Hepatocyte (in vitro differentiated cells): ENCODE data around the gene PWWP2B. TPM values are rescaled to one million over a fixed set of nuclear protein-coding genes. Genes with fewer than 3 reads are reported as not detected.
A peak's percentile ranks its signal among the peaks of the same experiment; 100 is the strongest.

Experiments
- DNase-seq: peaks from one replicate; pipeline ENCODE4 v3.0.0-alpha.2; 2016; ENCODE audit warnings: low spot score
- H2AFZ ChIP-seq: fragments of 200-600 bp; sonication (generic); 2 replicates; pipeline ENCODE4 v1.6.0; 2016; ENCODE audit warnings: antibody characterized with exemption, mild to moderate bottlenecking
- H3K27ac ChIP-seq: fragments of 200-600 bp; sonication (generic); 2 replicates; pipeline ENCODE4 v1.5.1; 2016; ENCODE audit warnings: mild to moderate bottlenecking
- H3K27me3 ChIP-seq: fragments of 200-600 bp; sonication (generic); 2 replicates; pipeline ENCODE4 v1.6.1; 2016
- H3K36me3 ChIP-seq: fragments of 200-600 bp; sonication (generic); replicated peaks from 2 replicates; pipeline ENCODE4 v1.5.1; 2016; ENCODE audit warnings: low read depth; ENCODE audit not compliant: insufficient read depth
- H3K4me1 ChIP-seq: fragments of 200-600 bp; sonication (generic); 2 replicates; pipeline ENCODE4 v1.5.1; 2016; ENCODE audit warnings: mild to moderate bottlenecking, moderate library complexity; ENCODE audit not compliant: insufficient read depth
- H3K4me2 ChIP-seq: fragments of 200-600 bp; sonication (generic); 2 replicates; pipeline ENCODE4 v1.6.0; 2016
- H3K4me3 ChIP-seq: fragments of 200-600 bp; sonication (generic); 2 replicates; pipeline ENCODE4 v1.5.1; 2016; ENCODE audit warnings: mild to moderate bottlenecking
- H3K79me2 ChIP-seq: fragments of 200-600 bp; sonication (generic); 2 replicates; pipeline ENCODE4 v1.6.0; 2017; ENCODE audit warnings: mild to moderate bottlenecking
- H3K9me2 ChIP-seq: fragments of 200-600 bp; sonication (generic); replicated peaks from 2 replicates; pipeline ENCODE4 v1.6.0; 2017; ENCODE audit warnings: mild to moderate bottlenecking; ENCODE audit not compliant: insufficient read depth
- H3K9me3 ChIP-seq: fragments of 200-600 bp; sonication (generic); 2 replicates; pipeline ENCODE4 v1.5.1; 2016; ENCODE audit warnings: low read depth, mild to moderate bottlenecking
- H4K20me1 ChIP-seq: fragments of 200-600 bp; sonication (generic); 2 replicates; pipeline ENCODE4 v1.6.0; 2016; ENCODE audit warnings: mild to moderate bottlenecking; ENCODE audit not compliant: insufficient read depth, poor library complexity, severe bottlenecking
- EZH2 ChIP-seq: fragments of 200-600 bp; sonication (generic); IDR thresholded peaks from 2 replicates; pipeline ENCODE4 v1.6.1; 2016; ENCODE audit warnings: antibody characterized with exemption, mild to moderate bottlenecking, borderline replicate concordance
- EZH2phosphoT487 ChIP-seq: fragments of 200-600 bp; sonication (generic); IDR thresholded peaks from one replicate; pipeline ENCODE4 v1.6.1; 2018; ENCODE audit warnings: antibody characterized with exemption, mild to moderate bottlenecking, low read depth, moderate library complexity; ENCODE audit not compliant: unreplicated experiment, severe bottlenecking
- WGBS: methylation state at CpG from one replicate; pipeline ENCODE4 v1.1.6; 2016; ENCODE audit warnings: low lambda C conversion rate; ENCODE audit errors: missing lambda C conversion rate; 5-methylcytosine and 5-hydroxymethylcytosine counted together
- polyA plus RNA-seq: library from polyadenylated mRNA; unstranded; fragments of >200 nt; fragmentation: Nextera tagmentation; extraction: Ambion mirVana; gene quantifications from 2 replicates; pipeline ENCODE4 v1.2.1, GENCODE V29; 2016
- total RNA-seq: library from RNA; depleted of rRNA; stranded (reverse); fragments of >200 nt; gene quantifications from 2 replicates; pipeline ENCODE4 v1.2.3, GENCODE V29; 2014
- TF ChIP-seq, protein P1 (sequence below): fragments of 200-600 bp; sonication (generic); IDR thresholded peaks from 2 replicates; pipeline ENCODE4 v1.5.1; 2016; ENCODE audit warnings: antibody characterized with exemption, mild to moderate bottlenecking; ENCODE audit not compliant: poor library complexity

Gene PWWP2B
- total and polyA plus RNA-seq, 2 experiments from 2014 or later = 10.7 to 18.0 TPM

GRCh38 chr10:132370426-132371340 is 26.3 kb upstream of the PWWP2B start:
- no peak overlapping the region for H3K4me2 ChIP-seq
- H3K4me1 ChIP-seq = no peaks in the 10 kb centered on the region
- H3K79me2 ChIP-seq = no peaks in the 10 kb centered on the region
- no peaks in the 10 kb centered on the region for H3K27me3 ChIP-seq
- H3K9me3 ChIP-seq = no peaks in the 10 kb centered on the region
- no peaks in the 10 kb centered on the region for H3K9me2 ChIP-seq
- TF ChIP-seq EZH2 (no peak), EZH2phosphoT487 (no peak)
- TF ChIP-seq, protein P1, sequence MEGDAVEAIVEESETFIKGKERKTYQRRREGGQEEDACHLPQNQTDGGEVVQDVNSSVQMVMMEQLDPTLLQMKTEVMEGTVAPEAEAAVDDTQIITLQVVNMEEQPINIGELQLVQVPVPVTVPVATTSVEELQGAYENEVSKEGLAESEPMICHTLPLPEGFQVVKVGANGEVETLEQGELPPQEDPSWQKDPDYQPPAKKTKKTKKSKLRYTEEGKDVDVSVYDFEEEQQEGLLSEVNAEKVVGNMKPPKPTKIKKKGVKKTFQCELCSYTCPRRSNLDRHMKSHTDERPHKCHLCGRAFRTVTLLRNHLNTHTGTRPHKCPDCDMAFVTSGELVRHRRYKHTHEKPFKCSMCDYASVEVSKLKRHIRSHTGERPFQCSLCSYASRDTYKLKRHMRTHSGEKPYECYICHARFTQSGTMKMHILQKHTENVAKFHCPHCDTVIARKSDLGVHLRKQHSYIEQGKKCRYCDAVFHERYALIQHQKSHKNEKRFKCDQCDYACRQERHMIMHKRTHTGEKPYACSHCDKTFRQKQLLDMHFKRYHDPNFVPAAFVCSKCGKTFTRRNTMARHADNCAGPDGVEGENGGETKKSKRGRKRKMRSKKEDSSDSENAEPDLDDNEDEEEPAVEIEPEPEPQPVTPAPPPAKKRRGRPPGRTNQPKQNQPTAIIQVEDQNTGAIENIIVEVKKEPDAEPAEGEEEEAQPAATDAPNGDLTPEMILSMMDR = no peak
- H3K36me3 ChIP-seq = no peaks in the 10 kb centered on the region
- H4K20me1 ChIP-seq = no peaks in the 10 kb centered on the region
- H3K27ac ChIP-seq = no peak overlapping the region
- no peak overlapping the region for H2AFZ ChIP-seq
- H3K4me3 ChIP-seq = no peak overlapping the region
- DNase-seq = no peak
- 95% methylated on average over 31 of the region's 31 CpGs for WGBS

DNA sequence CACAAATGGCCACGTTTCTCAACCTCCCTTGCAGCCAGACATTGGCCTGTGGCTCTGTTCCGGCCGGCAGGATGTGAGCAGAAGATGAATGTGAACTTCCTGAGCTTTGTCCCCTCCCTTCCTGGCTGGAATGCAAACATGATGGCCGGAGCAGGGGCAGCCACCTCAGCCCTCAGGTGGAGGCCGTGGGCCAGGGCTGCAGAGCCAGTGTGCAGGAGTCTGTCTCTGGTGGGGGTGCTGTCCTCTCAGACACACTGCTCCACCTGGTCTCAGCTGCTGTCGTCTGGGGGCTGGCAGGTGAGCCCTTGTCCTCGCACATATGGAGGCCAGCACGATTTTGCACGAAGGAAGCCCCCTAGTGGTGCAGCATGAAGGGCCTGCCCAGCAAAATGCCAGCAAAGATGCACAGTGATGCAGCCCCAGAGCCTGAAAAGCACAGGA is 25.3 kb upstream of the PWWP2B start:
- no peak overlapping the region for H3K27ac ChIP-seq
- no peak for DNase-seq
- 84% methylated on average over 9 of the region's 9 CpGs for WGBS
- no peaks in the 10 kb centered on the region for H3K9me3 ChIP-seq
- TF ChIP-seq EZH2phosphoT487 (no peak), EZH2 (no peak)
- TF ChIP-seq, protein P1 = peak; percentile 12
- H3K36me3 ChIP-seq = no peaks in the 10 kb centered on the region
- H3K27me3 ChIP-seq = no peaks in the 10 kb centered on the region
- no peaks in the 10 kb centered on the region for H4K20me1 ChIP-seq
- no peak overlapping the region for H3K4me3 ChIP-seq
- H3K4me1 ChIP-seq = no peaks in the 10 kb centered on the region
- no peaks in the 10 kb centered on the region for H3K9me2 ChIP-seq
- H3K79me2 ChIP-seq = no peaks in the 10 kb centered on the region
- no peak overlapping the region for H3K4me2 ChIP-seq
- H2AFZ ChIP-seq = no peak overlapping the region

- no peaks in the 10 kb centered on the region for H3K27me3 ChIP-seq
- H3K4me3 ChIP-seq = no peak overlapping the region
- no peaks in the 10 kb centered on the region for H3K9me2 ChIP-seq
- no peak overlapping the region for H2AFZ ChIP-seq
- TF ChIP-seq EZH2phosphoT487 (no peak), EZH2 (no peak)
- TF ChIP-seq, protein P1 = no peak
- H3K9me3 ChIP-seq = no peaks in the 10 kb centered on the region
- H4K20me1 ChIP-seq = no peaks in the 10 kb centered on the region
- no peak overlapping the region for H3K27ac ChIP-seq
- no peak overlapping the region for H3K4me2 ChIP-seq
- H3K4me1 ChIP-seq = no peaks in the 10 kb centered on the region
- no peaks in the 10 kb centered on the region for H3K79me2 ChIP-seq
- DNase-seq = no peak
- no peaks in the 10 kb centered on the region for H3K36me3 ChIP-seq
- WGBS = 93% methylated on average over 15 of the region's 16 CpGs
Measured at GRCh38 chr10:132372516-132373095, 24.4 kb upstream of the PWWP2B start.
